Breast epithelium (tissue), 3 donors: ENCODE data around the gene RPL18.

Experiments used
- CTCF ChIP-seq, 3 donors: fragments of 450-650 bp; IDR thresholded peaks; one replicate each; pipeline ENCODE4 v1.5.1; 2016 to 2017; ENCODE audit warnings: antibody characterized with exemption in 3 of 3, mild to moderate bottlenecking in 3 of 3, moderate library complexity in 3 of 3
- POLR2A ChIP-seq: fragments of 450-650 bp; IDR thresholded peaks from one replicate; pipeline ENCODE4 v1.6.1; 2016; ENCODE audit warnings: antibody characterized with exemption, mild to moderate bottlenecking, moderate library complexity
- POLR2AphosphoS5 ChIP-seq, 3 donors: sonication (generic); formaldehyde crosslinking; IDR thresholded peaks; one replicate each; pipeline ENCODE4 v1.6.1; 2017; ENCODE audit warnings: antibody characterized with exemption in 3 of 3

- TF ChIP-seq POLR2A (no peak), CTCF (IDR thresholded peaks at IDR 0.05) (no peak), POLR2AphosphoS5 (IDR thresholded peaks at IDR 0.05) (peak in 1 of 3 donors; percentile 12)
Observed at GRCh38 chr19:48614436-48615230, 4.3 kb downstream of the RPL18 start, which contains the start of gene FAM83E.
